CD14-positive monocyte (primary cell): ENCODE measurements around the gene CHD3. TPM values are rescaled to one million over a fixed set of nuclear protein-coding genes. Genes with fewer than 3 reads are reported as not detected.
A peak's percentile ranks its signal among the peaks of the same experiment; 100 is the strongest.

Source experiments
- DNase-seq, 3 donors: peaks; one replicate each; pipeline ENCODE4 v3.0.0-alpha.2; 2011 to 2022
- H2AFZ ChIP-seq: 2 replicates; pipeline ENCODE4 v1.6.0; 2012; ENCODE audit warnings: mild to moderate bottlenecking, low read depth, low read length, inconsistent platforms; ENCODE audit not compliant: insufficient read depth, poor library complexity, severe bottlenecking
- H3K27ac ChIP-seq, 2 donors: 1 replicate in 1 of 2; 2 replicates in 1 of 2; pipeline ENCODE4 v1.5.1; 2012 to 2013; ENCODE audit warnings: low read length in 2 of 2, control low read depth in 1 of 2, inconsistent platforms in 1 of 2, low read depth in 1 of 2, mild to moderate bottlenecking in 1 of 2
- H3K27me3 ChIP-seq, 2 donors: one replicate each; pipeline versions ENCODE4 v1.6.0 to v1.6.1; 2011 to 2013; ENCODE audit warnings: low read length in 2 of 2; ENCODE audit not compliant: control insufficient read depth in 2 of 2, insufficient read depth in 2 of 2
- H3K36me3 ChIP-seq, 2 donors: replicated peaks in 1 of 2; 1 replicate in 1 of 2; 2 replicates in 1 of 2; pipeline versions ENCODE4 v1.5.1 to v1.6.1; 2012 to 2013; ENCODE audit warnings: low read length in 2 of 2, control low read depth in 1 of 2, inconsistent platforms in 1 of 2, mild to moderate bottlenecking in 1 of 2; ENCODE audit not compliant: insufficient read depth in 2 of 2, control insufficient read depth in 1 of 2
- H3K4me1 ChIP-seq, 2 donors: 1 replicate in 1 of 2; 2 replicates in 1 of 2; pipeline versions ENCODE4 v1.5.1 to v1.6.1; 2012 to 2013; ENCODE audit warnings: low read length in 2 of 2, control low read depth in 1 of 2, inconsistent platforms in 1 of 2, mild to moderate bottlenecking in 1 of 2, moderate library complexity in 1 of 2; ENCODE audit not compliant: insufficient read depth in 2 of 2, control insufficient read depth in 1 of 2
- H3K4me2 ChIP-seq: replicated peaks from 2 replicates; pipeline ENCODE3; 2012; ENCODE audit warnings: low read length, moderate library complexity, mild to moderate bottlenecking; ENCODE audit not compliant: poor library complexity, severe bottlenecking; ENCODE audit errors: extremely low read depth
- H3K4me3 ChIP-seq, 3 experiments: fragments of 200-600 bp in 1 of 3; sonication (generic) in 1 of 3; replicated peaks in 1 of 3; 1 replicate in 2 of 3; 2 replicates in 1 of 3; pipeline ENCODE4 v1.5.1; 2011 to 2013; ENCODE audit warnings: low read length in 3 of 3, mild to moderate bottlenecking in 3 of 3, control low read depth in 2 of 3, low read depth in 2 of 3, inconsistent platforms in 1 of 3, moderate library complexity in 1 of 3
- H3K79me2 ChIP-seq: 2 replicates; pipeline ENCODE4 v1.6.0; 2012; ENCODE audit warnings: mild to moderate bottlenecking, control low read depth, inconsistent platforms, low read length, moderate library complexity; ENCODE audit not compliant: insufficient read depth
- H3K9ac ChIP-seq: 2 replicates; pipeline ENCODE4 v1.6.0; 2017; ENCODE audit warnings: low read length, mild to moderate bottlenecking; ENCODE audit not compliant: insufficient read depth, poor library complexity, severe bottlenecking
- H3K9me3 ChIP-seq, 2 donors: replicated peaks in 1 of 2; 1 replicate in 1 of 2; 2 replicates in 1 of 2; pipeline versions ENCODE4 v1.5.1 to v1.6.1; 2012 to 2013; ENCODE audit warnings: low read length in 2 of 2, control low read depth in 1 of 2; ENCODE audit not compliant: control insufficient read depth in 1 of 2, insufficient read depth in 1 of 2
- H4K20me1 ChIP-seq: 2 replicates; pipeline ENCODE4 v1.6.0; 2012; ENCODE audit warnings: mild to moderate bottlenecking, low read length, control low read depth, moderate library complexity; ENCODE audit not compliant: insufficient read depth
- H3K27ac Mint-ChIP-seq, 7 donors: one replicate each; pipeline ENCODE4 v1.8.0; 2020; ENCODE audit warnings: mild to moderate bottlenecking in 7 of 7, mixed read lengths in 7 of 7, moderate library complexity in 6 of 7, inconsistent platforms in 2 of 7
- H3K27me3 Mint-ChIP-seq, 3 donors: one replicate each; pipeline ENCODE4 v1.8.0; 2021 to 2022; ENCODE audit warnings: low read depth in 3 of 3, mild to moderate bottlenecking in 3 of 3, mixed read lengths in 3 of 3, moderate library complexity in 3 of 3, inconsistent platforms in 1 of 3
- H3K36me3 Mint-ChIP-seq, 2 donors: one replicate each; pipeline ENCODE4 v1.8.0; 2020; ENCODE audit warnings: mixed read lengths in 2 of 2, inconsistent platforms in 1 of 2, mild to moderate bottlenecking in 1 of 2
- H3K4me1 Mint-ChIP-seq: one replicate; pipeline ENCODE4 v1.8.0; 2020; ENCODE audit warnings: mild to moderate bottlenecking, mixed read lengths
- H3K4me3 Mint-ChIP-seq, 2 donors: one replicate each; pipeline ENCODE4 v1.8.0; 2020; ENCODE audit warnings: mild to moderate bottlenecking in 2 of 2, mixed read lengths in 2 of 2, moderate library complexity in 1 of 2
- H3K9me3 Mint-ChIP-seq, 7 donors: one replicate each; pipeline ENCODE4 v1.8.0; 2020 to 2022; ENCODE audit warnings: mixed read lengths in 7 of 7, mild to moderate bottlenecking in 6 of 7, moderate library complexity in 6 of 7, inconsistent platforms in 2 of 7
- WGBS: methylation state at CpG from one replicate; pipeline ENCODE4 v1.1.5; 2013; ENCODE audit warnings: missing lambda C conversion rate; ENCODE audit not compliant: insufficient coverage; 5-methylcytosine and 5-hydroxymethylcytosine counted together
- intact Hi-C, 2 donors: fragments of 100-400 bp; cut with micrococcal nuclease; formaldehyde crosslinking; loops; one replicate each; pipeline versions ENCODE4 v1.15.0 to v1.15.1; 2023
- polyA plus RNA-seq, 3 donors: library from polyadenylated mRNA; depleted of rRNA in 1 of 3; unstranded in 2 of 3; stranded (reverse) in 1 of 3; fragments of 300-500 nt in 2 of 3; fragments of >200 nt in 1 of 3; fragmentation: Illumina TruSeq in 2 of 3; gene quantifications; 1 replicate in 2 of 3; 2 replicates in 1 of 3; pipeline ENCODE4 v1.2.3, GENCODE V29; 2012 to 2021
- TF ChIP-seq, protein P1 (sequence below): fragments of 200-600 bp; IDR thresholded peaks from one replicate; pipeline ENCODE4 v1.8.0; 2022; ENCODE audit warnings: antibody characterized with exemption, mild to moderate bottlenecking

CHD3 gene
- polyA plus RNA-seq, 3 donors: 0.55 to 67.9 (median 0.91) TPM

DNA sequence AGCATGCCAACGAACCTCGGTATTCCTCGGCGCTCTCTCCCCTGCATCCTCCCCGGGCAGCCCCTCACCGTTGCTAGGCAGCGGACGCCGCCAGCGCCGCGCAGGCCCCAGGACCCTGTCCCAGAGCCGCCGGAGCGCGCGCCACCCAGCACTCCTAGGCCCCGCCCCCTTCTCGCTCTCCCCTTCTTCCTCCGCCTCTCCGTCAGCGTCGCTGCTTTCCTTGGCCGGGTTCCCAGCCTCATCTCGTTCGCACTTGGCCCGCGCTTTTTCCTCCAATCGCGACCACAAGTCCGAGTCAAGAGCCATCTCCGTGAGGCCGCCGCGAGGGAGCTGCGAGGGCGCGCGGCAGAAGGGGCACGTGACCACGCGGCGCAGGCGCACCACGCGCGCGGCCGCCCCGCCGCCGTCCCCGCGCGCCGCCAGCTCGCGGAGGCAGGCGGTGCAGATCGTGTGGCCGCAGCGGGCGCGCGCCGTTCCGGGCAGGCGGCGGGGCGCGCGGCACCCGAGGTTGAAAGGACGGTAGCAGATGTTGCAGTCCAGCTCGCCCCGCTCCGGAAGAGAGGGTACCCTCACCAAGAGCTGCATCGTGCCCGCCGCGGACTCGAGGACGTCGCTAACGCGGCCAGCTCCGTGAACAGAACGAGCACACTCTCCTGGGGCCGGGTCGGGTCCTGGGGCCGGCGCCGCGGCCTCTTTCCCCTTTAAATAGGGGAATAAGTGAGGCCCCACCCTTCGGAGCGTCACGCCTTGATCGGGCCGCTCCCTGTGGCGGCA, 27.2 kb downstream of the CHD3 start, which contains the start of gene RNF227:
TSS of gene RNF227 (minus strand) at position 679 of the 774 bp plus-strand sequence. CDS start at position 585, 94 bp downstream.
- no peaks in the 10 kb centered on the region for H3K27me3 ChIP-seq
- H3K4me2 ChIP-seq: peak within 1 kb of the TSS; percentile 77
- H2AFZ ChIP-seq: peak within 1 kb of the TSS; percentile 85
- intact Hi-C loops: loop anchor here (2.0 kb wide), 1 partner anchor 141 kb away; no protein-coding TSS in a partner anchor
- Mint-ChIP-seq H3K27ac (peak within 1 kb of the TSS; percentile 83 to 96 (median 94)), H3K36me3 (peaks cover 12 to 14% of the 10 kb centered on the region in 2 donors), H3K4me3 (peak within 1 kb of the TSS; percentile 86 to 89), H3K9me3 (no peaks in the 10 kb centered on the region), H3K4me1 (peaks cover 39% of the 10 kb centered on the region), H3K27me3 (peaks cover 0 to 3% (median 1%) of the 10 kb centered on the region in 3 donors)
- H3K4me3 ChIP-seq: peak within 1 kb of the TSS; percentile 27 to 66 (median 34)
- peak within 1 kb of the TSS; percentile 81 to 87 for H3K27ac ChIP-seq
- H4K20me1 ChIP-seq: peaks cover 6% of the 10 kb centered on the region
- DNase-seq: peak; percentile 71 to 88 (median 79)
- TF ChIP-seq, protein P1, sequence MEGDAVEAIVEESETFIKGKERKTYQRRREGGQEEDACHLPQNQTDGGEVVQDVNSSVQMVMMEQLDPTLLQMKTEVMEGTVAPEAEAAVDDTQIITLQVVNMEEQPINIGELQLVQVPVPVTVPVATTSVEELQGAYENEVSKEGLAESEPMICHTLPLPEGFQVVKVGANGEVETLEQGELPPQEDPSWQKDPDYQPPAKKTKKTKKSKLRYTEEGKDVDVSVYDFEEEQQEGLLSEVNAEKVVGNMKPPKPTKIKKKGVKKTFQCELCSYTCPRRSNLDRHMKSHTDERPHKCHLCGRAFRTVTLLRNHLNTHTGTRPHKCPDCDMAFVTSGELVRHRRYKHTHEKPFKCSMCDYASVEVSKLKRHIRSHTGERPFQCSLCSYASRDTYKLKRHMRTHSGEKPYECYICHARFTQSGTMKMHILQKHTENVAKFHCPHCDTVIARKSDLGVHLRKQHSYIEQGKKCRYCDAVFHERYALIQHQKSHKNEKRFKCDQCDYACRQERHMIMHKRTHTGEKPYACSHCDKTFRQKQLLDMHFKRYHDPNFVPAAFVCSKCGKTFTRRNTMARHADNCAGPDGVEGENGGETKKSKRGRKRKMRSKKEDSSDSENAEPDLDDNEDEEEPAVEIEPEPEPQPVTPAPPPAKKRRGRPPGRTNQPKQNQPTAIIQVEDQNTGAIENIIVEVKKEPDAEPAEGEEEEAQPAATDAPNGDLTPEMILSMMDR: no peak
- H3K4me1 ChIP-seq: peaks cover 23 to 32% of the 10 kb centered on the region in 2 donors
- H3K9me3 ChIP-seq: no peaks in the 10 kb centered on the region
- peaks cover 9% of the 10 kb centered on the region for H3K79me2 ChIP-seq
- under 1% methylated on average over 92 of the region's 100 CpGs for WGBS
- H3K36me3 ChIP-seq: peaks cover 13 to 17% of the 10 kb centered on the region in 2 donors
- H3K9ac ChIP-seq: peak within 1 kb of the TSS; percentile 64

DNA sequence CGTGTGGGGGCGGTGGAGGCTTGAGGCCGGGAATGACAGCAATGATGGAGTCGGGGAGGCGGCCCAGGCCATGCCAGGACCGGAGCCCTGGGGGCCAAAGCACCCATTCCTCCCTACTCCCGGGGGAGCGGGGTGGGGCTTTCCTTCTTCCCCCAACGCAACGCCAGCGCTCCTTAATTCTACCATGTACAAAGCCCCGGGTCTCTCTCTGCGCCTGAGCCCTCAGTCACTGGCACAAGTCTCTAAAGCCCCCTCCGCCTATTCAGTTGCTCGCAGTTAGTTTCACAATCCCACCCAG, 27.7 kb downstream of the CHD3 start:
- intact Hi-C loops: no loop called here
- Mint-ChIP-seq H3K4me3 (peak overlapping the region; percentile 47 to 51), H3K27ac (peak overlapping the region; percentile 62 to 83 (median 78)), H3K36me3 (peaks cover 6 to 8% of the 10 kb centered on the region in 2 donors), H3K9me3 (no peaks in the 10 kb centered on the region), H3K4me1 (peaks cover 35% of the 10 kb centered on the region), H3K27me3 (peaks cover 0 to 2% (median 1%) of the 10 kb centered on the region in 3 donors)
- H2AFZ ChIP-seq: peak overlapping the region; percentile 85
- peak overlapping the region; percentile 64 for H3K9ac ChIP-seq
- H3K27ac ChIP-seq: peak overlapping the region; percentile 81 to 87
- H3K27me3 ChIP-seq: no peaks in the 10 kb centered on the region
- peaks cover 6% of the 10 kb centered on the region for H4K20me1 ChIP-seq
- H3K4me3 ChIP-seq: peak overlapping the region in 2 of 3 experiments; percentile 34 to 66
- H3K4me2 ChIP-seq: peak overlapping the region; percentile 77
- H3K36me3 ChIP-seq: peaks cover 8 to 12% of the 10 kb centered on the region in 2 donors
- H3K9me3 ChIP-seq: no peaks in the 10 kb centered on the region
- DNase-seq: no peak
- TF ChIP-seq, protein P1: no peak
- peaks cover 23 to 32% of the 10 kb centered on the region in 2 donors for H3K4me1 ChIP-seq
- H3K79me2 ChIP-seq: peaks cover 9% of the 10 kb centered on the region
- WGBS: 72% methylated on average over 12 of the region's 15 CpGs
